Fibroblast of lung (primary cell): ENCODE measurements around the gene RNF157. TPM values are rescaled to one million over a fixed set of nuclear protein-coding genes. Genes with fewer than 3 reads are reported as not detected.
A peak's percentile ranks its signal among the peaks of the same experiment; 100 is the strongest.

Experiments
- DNase-seq, 2 donors: peaks; one replicate each; pipeline versions ENCODE4 v3.0.0 to v3.0.0-alpha.2; 2010; ENCODE audit warnings: low read depth in 2 of 2
- H2AFZ ChIP-seq: 2 replicates; pipeline ENCODE4 v1.5.1; 2012; ENCODE audit warnings: low read length, control low read depth, inconsistent platforms
- H3K27ac ChIP-seq: 2 replicates; pipeline ENCODE4 v1.5.1; 2011; ENCODE audit warnings: low read length, control low read depth; ENCODE audit not compliant: insufficient read depth
- H3K27me3 ChIP-seq: 2 replicates; pipeline ENCODE4 v1.5.1; 2011; ENCODE audit warnings: mild to moderate bottlenecking, low read length; ENCODE audit not compliant: control insufficient read depth, insufficient read depth
- H3K36me3 ChIP-seq: 2 replicates; pipeline ENCODE4 v1.5.1; 2011; ENCODE audit warnings: low read length; ENCODE audit not compliant: control insufficient read depth, insufficient read depth
- H3K4me1 ChIP-seq: 2 replicates; pipeline ENCODE4 v1.5.1; 2011; ENCODE audit warnings: low read length; ENCODE audit not compliant: control insufficient read depth, insufficient read depth; ENCODE audit errors: extremely low read depth
- H3K4me2 ChIP-seq: 2 replicates; pipeline ENCODE4 v1.5.1; 2011; ENCODE audit warnings: low read length, control low read depth; ENCODE audit not compliant: insufficient read depth; ENCODE audit errors: extremely low read depth
- H3K4me3 ChIP-seq, 4 experiments: fragments of 200-600 bp in 1 of 4; sonication (generic) in 1 of 4; replicated peaks in 1 of 4; 2 replicates each; pipeline ENCODE4 v1.5.1; 2011 to 2016; ENCODE audit warnings: low read length in 4 of 4, low read depth in 3 of 4, mild to moderate bottlenecking in 3 of 4, control low read depth in 2 of 4, inconsistent platforms in 1 of 4, mixed read lengths in 1 of 4; ENCODE audit not compliant: insufficient read depth in 1 of 4; ENCODE audit errors: control extremely low read depth in 1 of 4
- H3K79me2 ChIP-seq: 2 replicates; pipeline ENCODE4 v1.5.1; 2012; ENCODE audit warnings: mild to moderate bottlenecking, low read length, inconsistent platforms; ENCODE audit not compliant: control insufficient read depth, insufficient read depth
- H3K9ac ChIP-seq: 2 replicates; pipeline ENCODE4 v1.5.1; 2011; ENCODE audit warnings: mild to moderate bottlenecking, low read length, control low read depth; ENCODE audit not compliant: insufficient read depth
- H3K9me3 ChIP-seq: 2 replicates; pipeline ENCODE4 v1.5.1; 2012; ENCODE audit warnings: low read depth, low read length; ENCODE audit not compliant: control insufficient read depth, insufficient read depth
- H4K20me1 ChIP-seq: 2 replicates; pipeline ENCODE4 v1.5.1; 2011; ENCODE audit warnings: low read length; ENCODE audit not compliant: control insufficient read depth, insufficient read depth; ENCODE audit errors: extremely low read depth
- EZH2 ChIP-seq: IDR thresholded peaks from 2 replicates; pipeline ENCODE4 v1.5.1; 2012; ENCODE audit warnings: low read length, control low read depth, mild to moderate bottlenecking; ENCODE audit errors: missing control alignments
- polyA plus RNA-seq, 2 donors: library from polyadenylated mRNA; depleted of rRNA in 1 of 2; stranded (reverse) in 1 of 2; unstranded in 1 of 2; fragments of >200 nt; gene quantifications; 2 replicates each; pipeline ENCODE4 v1.2.1, GENCODE V29; 2011 to 2012; ENCODE audit warnings: missing spikeins in 1 of 2
- total RNA-seq: library from RNA; depleted of rRNA; stranded (reverse); fragments of >200 nt; gene quantifications from 2 replicates; pipeline ENCODE4 v1.2.1, GENCODE V29; 2014
- TF ChIP-seq, protein P1 (sequence below), 2 donors: IDR thresholded peaks in 1 of 2; conservative IDR thresholded peaks in 1 of 2; 1 replicate in 1 of 2; 2 replicates in 1 of 2; pipeline ENCODE4 v1.5.1; 2011 to 2012; ENCODE audit warnings: low read length in 2 of 2, control low read depth in 1 of 2, inconsistent platforms in 1 of 2, low read depth in 1 of 2, mild to moderate bottlenecking in 1 of 2

Gene RNF157
- total and polyA plus RNA-seq, 2 donors (not counting 1 experiment from before 2014, with no cell fraction given), result 2.0 to 3.1 TPM

DNA sequence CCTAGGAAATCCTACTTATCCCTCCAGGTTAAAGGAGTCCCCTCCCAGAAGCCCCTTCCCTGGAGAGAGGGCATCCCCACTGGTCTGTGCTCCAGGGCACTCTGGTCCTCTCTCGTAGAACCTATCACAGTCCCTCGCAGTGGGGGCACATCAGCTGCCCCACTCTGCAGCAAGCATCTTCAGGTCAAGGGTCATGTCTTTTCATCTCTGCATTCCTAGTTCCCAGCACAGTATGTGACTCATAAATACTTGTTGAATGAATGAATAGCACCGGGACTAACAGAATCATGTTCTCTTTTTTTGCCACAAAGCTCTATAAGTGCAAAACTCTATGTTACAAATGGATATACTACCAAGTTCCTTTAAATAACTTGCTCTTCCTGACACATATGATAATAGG is 36.0 kb downstream of the RNF157 start:
- Histone ChIP-seq H3K9me3 (no peaks in the 10 kb centered on the region), H3K27me3 (no peaks in the 10 kb centered on the region), H3K36me3 (no peaks in the 10 kb centered on the region), H3K79me2 (no peaks in the 10 kb centered on the region), H4K20me1 (no peaks in the 10 kb centered on the region), H3K27ac (no peak overlapping the region), H3K9ac (no peak overlapping the region), H3K4me1 (peaks cover 7% of the 10 kb centered on the region), H3K4me3 (no peak overlapping the region), H2AFZ (no peak overlapping the region), H3K4me2 (peak overlapping the region; percentile 57)
- TF ChIP-seq EZH2, result no peak
- TF ChIP-seq, protein P1, sequence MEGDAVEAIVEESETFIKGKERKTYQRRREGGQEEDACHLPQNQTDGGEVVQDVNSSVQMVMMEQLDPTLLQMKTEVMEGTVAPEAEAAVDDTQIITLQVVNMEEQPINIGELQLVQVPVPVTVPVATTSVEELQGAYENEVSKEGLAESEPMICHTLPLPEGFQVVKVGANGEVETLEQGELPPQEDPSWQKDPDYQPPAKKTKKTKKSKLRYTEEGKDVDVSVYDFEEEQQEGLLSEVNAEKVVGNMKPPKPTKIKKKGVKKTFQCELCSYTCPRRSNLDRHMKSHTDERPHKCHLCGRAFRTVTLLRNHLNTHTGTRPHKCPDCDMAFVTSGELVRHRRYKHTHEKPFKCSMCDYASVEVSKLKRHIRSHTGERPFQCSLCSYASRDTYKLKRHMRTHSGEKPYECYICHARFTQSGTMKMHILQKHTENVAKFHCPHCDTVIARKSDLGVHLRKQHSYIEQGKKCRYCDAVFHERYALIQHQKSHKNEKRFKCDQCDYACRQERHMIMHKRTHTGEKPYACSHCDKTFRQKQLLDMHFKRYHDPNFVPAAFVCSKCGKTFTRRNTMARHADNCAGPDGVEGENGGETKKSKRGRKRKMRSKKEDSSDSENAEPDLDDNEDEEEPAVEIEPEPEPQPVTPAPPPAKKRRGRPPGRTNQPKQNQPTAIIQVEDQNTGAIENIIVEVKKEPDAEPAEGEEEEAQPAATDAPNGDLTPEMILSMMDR (conservative IDR thresholded peaks at IDR 0.05 in 1 of 2, IDR thresholded peaks at IDR 0.05 in 1 of 2; ENCODE audit: low read depth in 1 of 2, low read length in 2 of 2), result no peak
- DNase-seq, result peak; percentile 60 to 77

GRCh38 chr17:76200354-76200753 is 39.9 kb downstream of the RNF157 start:
- H3K4me3 ChIP-seq, result no peak overlapping the region
- no peak overlapping the region for H3K9ac ChIP-seq
- H3K4me1 ChIP-seq, result peaks cover 7% of the 10 kb centered on the region
- no peak for TF ChIP-seq EZH2
- TF ChIP-seq, protein P1 (conservative IDR thresholded peaks at IDR 0.05 in 1 of 2, IDR thresholded peaks at IDR 0.05 in 1 of 2; ENCODE audit: low read depth in 1 of 2, low read length in 2 of 2), result no peak
- H2AFZ ChIP-seq, result no peak overlapping the region
- no peaks in the 10 kb centered on the region for H3K9me3 ChIP-seq
- H3K36me3 ChIP-seq, result no peaks in the 10 kb centered on the region
- no peak overlapping the region for H3K4me2 ChIP-seq
- no peak overlapping the region for H3K27ac ChIP-seq
- no peaks in the 10 kb centered on the region for H3K27me3 ChIP-seq
- H3K79me2 ChIP-seq, result no peaks in the 10 kb centered on the region
- DNase-seq, result no peak
- no peaks in the 10 kb centered on the region for H4K20me1 ChIP-seq

DNA sequence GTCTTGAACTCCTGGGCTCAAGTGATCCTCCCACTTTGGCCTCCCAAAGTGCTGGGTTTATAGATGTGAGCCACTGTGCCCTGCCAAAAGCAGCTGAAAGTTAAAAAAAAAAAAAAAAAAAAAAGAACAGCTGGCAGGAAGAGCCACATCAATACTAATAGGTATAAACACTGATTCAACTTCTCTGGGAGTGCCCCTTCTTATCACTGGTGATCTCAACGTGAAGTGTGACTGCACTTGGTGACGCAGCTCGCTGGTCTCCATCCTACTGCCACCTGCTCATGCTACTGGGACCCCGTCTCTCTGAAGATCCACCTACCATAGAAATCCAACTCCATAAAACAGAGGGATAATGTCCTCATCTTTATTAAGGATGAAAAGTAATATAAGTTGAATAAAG is 40.8 kb downstream of the RNF157 start:
- H2AFZ ChIP-seq, result no peak overlapping the region
- no peak overlapping the region for H3K27ac ChIP-seq
- H3K4me1 ChIP-seq, result peaks cover 3% of the 10 kb centered on the region
- H3K79me2 ChIP-seq, result no peaks in the 10 kb centered on the region
- TF ChIP-seq EZH2, result no peak
- TF ChIP-seq, protein P1 (conservative IDR thresholded peaks at IDR 0.05 in 1 of 2, IDR thresholded peaks at IDR 0.05 in 1 of 2; ENCODE audit: low read depth in 1 of 2, low read length in 2 of 2), result no peak
- no peak for DNase-seq
- no peaks in the 10 kb centered on the region for H3K9me3 ChIP-seq
- H3K4me2 ChIP-seq, result no peak overlapping the region
- H3K4me3 ChIP-seq, result no peak overlapping the region
- H3K9ac ChIP-seq, result no peak overlapping the region
- no peaks in the 10 kb centered on the region for H3K36me3 ChIP-seq
- no peaks in the 10 kb centered on the region for H3K27me3 ChIP-seq
- no peaks in the 10 kb centered on the region for H4K20me1 ChIP-seq
